Panc1 (cell line): ENCODE results near the gene PRKG1. TPM values are rescaled to one million over a fixed set of nuclear protein-coding genes. Genes with fewer than 3 reads are reported as not detected.

ENCODE experiments used
- ATAC-seq: fragments of 200-7000 bp; cut with Tn5 transposase; 2 replicates; pipeline ENCODE4 v1.9.1; 2020; ENCODE audit warnings: mild to moderate bottlenecking, moderate library complexity
- BruUV-seq: library from RNA; stranded (reverse); fragments of 400-500 nt; replicated peaks from 2 replicates; lab custom pipeline; 2021; lab: Mats Ljungman, UMichigan
- CTCF ChIA-PET: fragments of 300-600 bp; sonication (Branson Sonifier 250); formaldehyde crosslinking; loops from one replicate; lab custom pipeline; 2022; ENCODE audit warnings: antibody characterized with exemption; lab: Charles Lee
- POLR2A ChIA-PET: fragments of 300-600 bp; sonication (Branson Sonifier 250); formaldehyde crosslinking; loops from one replicate; lab custom pipeline; 2022; ENCODE audit warnings: antibody characterized with exemption; lab: Charles Lee
- DNase-seq: peaks from one replicate; pipeline ENCODE4 v3.0.0-alpha.2; 2010; ENCODE audit warnings: low read depth, low spot score
- H3K27ac ChIP-seq: 2 replicates; pipeline ENCODE4 v1.5.1; 2011; ENCODE audit warnings: mild to moderate bottlenecking, low read length, inconsistent platforms
- H3K27me3 ChIP-seq: fragments of 200-500 bp; sonication (Bioruptor generic); 2 replicates; pipeline ENCODE4 v1.6.0; 2014; ENCODE audit warnings: low read length, inconsistent platforms; ENCODE audit not compliant: control insufficient read depth, insufficient read depth
- H3K36me3 ChIP-seq: fragments of 200-500 bp; sonication (Bioruptor generic); 2 replicates; pipeline ENCODE4 v1.5.1; 2014; ENCODE audit warnings: inconsistent platforms, mild to moderate bottlenecking, low read length, moderate library complexity; ENCODE audit not compliant: control insufficient read depth, insufficient read depth
- H3K4me1 ChIP-seq: 2 replicates; pipeline ENCODE4 v1.5.1; 2011; ENCODE audit warnings: inconsistent platforms, mild to moderate bottlenecking, low read length, moderate library complexity; ENCODE audit not compliant: control insufficient read depth, insufficient read depth
- H3K4me3 ChIP-seq, 2 experiments: 2 replicates each; pipeline ENCODE4 v1.5.1; 2011 to 2012; ENCODE audit warnings: low read depth in 2 of 2, low read length in 2 of 2, mild to moderate bottlenecking in 2 of 2, inconsistent platforms in 1 of 2, moderate library complexity in 1 of 2
- H3K9me3 ChIP-seq: fragments of 200-500 bp; sonication (Bioruptor generic); 2 replicates; pipeline ENCODE4 v1.5.1; 2014; ENCODE audit warnings: low read depth, mild to moderate bottlenecking, inconsistent platforms, low read length, moderate library complexity; ENCODE audit not compliant: control insufficient read depth, insufficient read depth
- CTCF ChIP-seq: fragments of 450-650 bp; IDR thresholded peaks from 2 replicates; pipeline ENCODE4 v1.5.1; 2017; ENCODE audit warnings: mild to moderate bottlenecking
- POLR2AphosphoS5 ChIP-seq: IDR thresholded peaks from 2 replicates; pipeline ENCODE4 v1.6.1; 2012; ENCODE audit warnings: mild to moderate bottlenecking, low read depth, low read length, moderate library complexity
- REST ChIP-seq, 2 experiments: IDR thresholded peaks; 2 replicates each; pipeline ENCODE4 v1.6.1; 2011 to 2012; ENCODE audit warnings: low read depth in 2 of 2, control low read depth in 1 of 2, low read length in 1 of 2, mild to moderate bottlenecking in 1 of 2, moderate library complexity in 1 of 2; ENCODE audit not compliant: insufficient read depth in 1 of 2
- SIN3A ChIP-seq: IDR thresholded peaks from 2 replicates; pipeline ENCODE4 v1.6.1; 2012; ENCODE audit warnings: low read depth, mild to moderate bottlenecking, low read length, moderate library complexity, borderline replicate concordance; ENCODE audit not compliant: insufficient read depth
- TCF7L2 ChIP-seq: IDR thresholded peaks from 2 replicates; pipeline ENCODE4 v1.6.1; 2011; ENCODE audit warnings: mild to moderate bottlenecking, low read depth, low read length, inconsistent platforms
- in situ Hi-C: cut with HindIII; loops from 2 replicates; pipeline ENCODE4 v1.10.0; 2016; ENCODE audit warnings: low sequenced_read_pairs, low pct_unique_long_range_greater_than_20kb
- intact Hi-C: fragments of 100-400 bp; cut with micrococcal nuclease; formaldehyde crosslinking; loops from one replicate; pipeline ENCODE4 v1.10.0; 2022; ENCODE audit not compliant: unreplicated experiment
- total RNA-seq: library from RNA; stranded (reverse); gene quantifications from one replicate; pipeline ENCODE4 v1.2.1, GENCODE V29; 2021; ENCODE audit not compliant: unreplicated experiment

PRKG1 gene
- total RNA-seq, 1 experiment from 2014 or later: 0.92 TPM

- Histone ChIP-seq H3K4me3 (no peak overlapping the region), H3K36me3 (no peaks in the 10 kb centered on the region), H3K27ac (no peak overlapping the region), H3K27me3 (no peaks in the 10 kb centered on the region), H3K4me1 (no peaks in the 10 kb centered on the region), H3K9me3 (no peaks in the 10 kb centered on the region)
- in situ Hi-C loops (no loop called here), intact Hi-C loops (no loop called here)
- no peak for TF ChIP-seq TCF7L2
- no peak for TF ChIP-seq REST (IDR thresholded peaks at IDR 0.05; ENCODE audit: insufficient read depth in 1 of 2, low read depth in 2 of 2, low read length in 1 of 2)
- no peak for TF ChIP-seq CTCF
- TF ChIP-seq SIN3A: no peak
- no peak for TF ChIP-seq POLR2AphosphoS5
- ATAC-seq (no peak), DNase-seq (no peak)
- POLR2A ChIA-PET: no interaction called here
- no TSS peak for BruUV-seq
- CTCF ChIA-PET: no interaction called here
These were observed 1174.5 kb downstream of the PRKG1 start for GRCh38 chr10:52248697-52249306.

GRCh38 chr10:52249850-52250395, 1175.6 kb downstream of the PRKG1 start:
- CTCF ChIA-PET: interaction anchor here (1.2 kb wide), 1 partner anchor 529 kb away, joined by 3 read pairs; no protein-coding TSS in a partner anchor

More at GRCh38 chr10:52249850-52250395, 1175.6 kb downstream of the PRKG1 start:
- TF ChIP-seq REST (IDR thresholded peaks at IDR 0.05; ENCODE audit: insufficient read depth in 1 of 2, low read depth in 2 of 2, low read length in 1 of 2) (no peak), CTCF (no peak), POLR2AphosphoS5 (no peak), TCF7L2 (no peak)
- H3K36me3 ChIP-seq: no peaks in the 10 kb centered on the region
- no peak overlapping the region for H3K27ac ChIP-seq
- in situ Hi-C loops: no loop called here
- H3K9me3 ChIP-seq: no peaks in the 10 kb centered on the region
- BruUV-seq: no TSS peak
- H3K4me3 ChIP-seq: no peak overlapping the region
- intact Hi-C loops: no loop called here
- no peak for ATAC-seq
- POLR2A ChIA-PET: no interaction called here
- no peaks in the 10 kb centered on the region for H3K4me1 ChIP-seq
- H3K27me3 ChIP-seq: no peaks in the 10 kb centered on the region
- DNase-seq: no peak
